Testis (tissue), 2 donors: ENCODE data around the gene HSPA14.
A peak's percentile ranks its signal among the peaks of the same experiment; 100 is the strongest.

Experiments used
- POLR2A ChIP-seq: fragments of 450-650 bp; IDR thresholded peaks from one replicate; pipeline ENCODE4 v1.6.1; 2017; ENCODE audit warnings: antibody characterized with exemption, mild to moderate bottlenecking, moderate library complexity
- TF ChIP-seq, protein P1 (sequence below), 3 experiments: fragments of 450-650 bp in 2 of 3; fragments of 200-600 bp in 1 of 3; sonication (generic) in 1 of 3; IDR thresholded peaks; one replicate each; pipeline ENCODE4 v1.5.1; 2016 to 2019; ENCODE audit warnings: antibody characterized with exemption in 3 of 3, mild to moderate bottlenecking in 2 of 3, moderate library complexity in 1 of 3

DNA sequence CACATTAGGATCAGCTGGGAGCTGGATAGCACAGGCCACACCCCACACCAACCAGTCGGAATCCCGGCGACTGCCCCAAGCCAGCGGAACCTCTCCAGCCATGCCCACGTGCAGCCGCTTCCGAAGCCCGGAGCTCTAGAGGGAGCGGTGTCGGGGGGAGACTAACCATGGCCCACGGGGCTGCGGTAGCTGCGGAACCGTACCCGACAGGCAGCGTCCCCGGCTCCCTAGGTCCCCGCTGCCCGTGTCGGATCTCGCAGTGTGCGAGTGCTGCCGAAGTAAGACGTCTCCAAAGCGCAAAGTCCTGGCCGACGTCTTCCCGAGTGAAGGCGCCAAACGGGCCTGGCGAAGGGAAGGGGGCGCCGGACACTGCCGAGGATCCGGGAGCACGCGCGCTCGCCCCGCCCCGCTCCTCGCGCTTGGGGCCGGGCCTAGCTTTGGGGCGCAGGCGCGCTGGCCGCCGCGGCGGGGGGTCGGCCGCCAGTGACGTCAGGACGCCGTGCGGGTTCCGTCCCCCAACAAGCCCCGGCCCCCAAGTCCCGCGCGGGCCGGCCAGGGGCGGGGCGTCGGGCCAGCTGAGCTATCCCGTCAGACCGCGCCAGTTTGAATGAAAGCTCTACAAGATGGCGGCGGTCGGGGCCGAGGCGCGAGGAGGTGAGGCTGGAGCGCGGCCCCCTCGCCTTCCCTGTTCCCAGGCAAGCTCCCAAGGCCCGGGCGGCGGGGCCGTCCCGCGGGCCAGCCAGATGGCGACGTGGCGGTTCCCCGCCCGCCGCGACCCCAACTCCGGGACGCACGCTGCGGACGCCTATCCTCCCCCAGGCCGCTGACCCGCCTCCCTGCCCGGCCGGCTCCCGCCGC lies 40.4 kb downstream of the HSPA14 start, which contains the start of gene SUV39H2:
- TF ChIP-seq, protein P1, sequence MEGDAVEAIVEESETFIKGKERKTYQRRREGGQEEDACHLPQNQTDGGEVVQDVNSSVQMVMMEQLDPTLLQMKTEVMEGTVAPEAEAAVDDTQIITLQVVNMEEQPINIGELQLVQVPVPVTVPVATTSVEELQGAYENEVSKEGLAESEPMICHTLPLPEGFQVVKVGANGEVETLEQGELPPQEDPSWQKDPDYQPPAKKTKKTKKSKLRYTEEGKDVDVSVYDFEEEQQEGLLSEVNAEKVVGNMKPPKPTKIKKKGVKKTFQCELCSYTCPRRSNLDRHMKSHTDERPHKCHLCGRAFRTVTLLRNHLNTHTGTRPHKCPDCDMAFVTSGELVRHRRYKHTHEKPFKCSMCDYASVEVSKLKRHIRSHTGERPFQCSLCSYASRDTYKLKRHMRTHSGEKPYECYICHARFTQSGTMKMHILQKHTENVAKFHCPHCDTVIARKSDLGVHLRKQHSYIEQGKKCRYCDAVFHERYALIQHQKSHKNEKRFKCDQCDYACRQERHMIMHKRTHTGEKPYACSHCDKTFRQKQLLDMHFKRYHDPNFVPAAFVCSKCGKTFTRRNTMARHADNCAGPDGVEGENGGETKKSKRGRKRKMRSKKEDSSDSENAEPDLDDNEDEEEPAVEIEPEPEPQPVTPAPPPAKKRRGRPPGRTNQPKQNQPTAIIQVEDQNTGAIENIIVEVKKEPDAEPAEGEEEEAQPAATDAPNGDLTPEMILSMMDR (IDR thresholded peaks at IDR 0.05), result no peak
- TF ChIP-seq POLR2A, result peak; percentile 38
